ENCODE results near the gene PPP1R2. TPM values are rescaled to one million over a fixed set of nuclear protein-coding genes. Genes with fewer than 3 reads are reported as not detected.
A peak's percentile ranks its signal among the peaks of the same experiment; 100 is the strongest.
"Not testable (repeated sequence)": the region's sequence is repeated elsewhere in the genome, so short reads cannot be mapped to it uniquely, and the experiment has no call there.

Gene PPP1R2
- total RNA-seq, result 39.7 TPM
- long read RNA-seq, transcript PPP1R2-206 (6 exons, 3,450 nt), result major isoform, 140 of 148 reads
- long read RNA-seq, partial matches to known transcripts, result 0 of 148 reads
- long read RNA-seq, other reads (novel, unspliced or antisense), result 5 of 148 reads

DNA sequence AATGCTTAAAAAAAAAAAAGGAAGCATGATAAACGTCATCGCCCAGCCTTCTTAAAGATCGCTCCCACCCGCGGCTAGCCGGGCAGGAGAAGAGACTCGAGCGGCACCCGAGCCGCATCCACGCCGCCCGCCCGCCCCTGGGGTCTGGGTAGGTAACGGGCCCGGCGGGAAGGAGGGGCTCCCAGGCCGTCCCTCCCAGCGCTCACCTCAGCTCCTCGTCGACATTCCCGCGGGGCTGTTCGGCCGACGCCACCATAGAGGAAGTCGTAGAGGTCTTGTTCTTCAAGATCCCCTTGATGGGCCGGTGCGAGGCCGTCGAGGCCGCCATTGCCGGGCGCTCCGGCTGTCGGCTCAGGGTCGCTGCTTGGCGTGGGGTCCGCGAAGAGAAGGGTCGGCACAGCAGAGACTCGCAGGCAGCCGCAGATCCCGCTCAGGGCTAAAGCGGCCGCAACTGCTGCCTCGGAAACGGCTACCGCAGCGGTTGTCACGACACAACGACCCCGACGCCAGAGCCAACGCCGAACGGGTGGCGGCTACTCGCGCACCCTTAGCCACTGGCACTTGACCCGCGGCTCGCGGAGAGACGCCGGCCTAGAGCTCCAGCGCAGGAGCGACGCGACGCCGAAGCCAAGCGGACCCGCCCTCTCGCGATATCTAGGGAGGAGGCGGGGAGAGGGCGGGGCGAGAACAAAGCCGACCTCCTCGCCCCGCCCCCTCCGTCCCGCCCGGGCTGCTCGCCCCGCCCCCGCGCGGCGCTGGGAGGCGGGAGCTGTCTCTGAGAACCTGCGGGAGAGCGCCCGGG is at the start of gene PPP1R2:
Gene PPP1R2 (minus strand): TSS at position 628 of the 802 bp plus-strand sequence. CDS start 300 bp downstream, at position 328.
- H3K36me3 ChIP-seq, result no peaks in the 10 kb centered on the region
- H3K4me1 ChIP-seq, result peaks cover 87% of the 10 kb centered on the region
- H3K27me3 ChIP-seq (ENCODE audit: low read depth), result no peaks in the 10 kb centered on the region
- H3K9me3 ChIP-seq (replicated peaks), result no peaks in the 10 kb centered on the region
- no peak for TF ChIP-seq CTCF (IDR thresholded peaks at IDR 0.05; ENCODE audit: borderline replicate concordance)
- DNase-seq, result peak; percentile 92
- H3K27ac ChIP-seq (replicated peaks), result peak within 1 kb of the TSS; percentile 94
- H3K4me3 ChIP-seq, result peak within 1 kb of the TSS; percentile 86
- intact Hi-C loops (cut with micrococcal nuclease), result no loop called here

GRCh38 chr3:195591852-195592251 is 48.7 kb upstream of the PPP1R2 start:
- Histone ChIP-seq H3K9me3 (replicated peaks) (peaks cover 18% of the 10 kb centered on the region), H3K36me3 (no peaks in the 10 kb centered on the region), H3K27me3 (ENCODE audit: low read depth) (peaks cover 7% of the 10 kb centered on the region), H3K27ac (replicated peaks) (peak overlapping the region; percentile 62), H3K4me1 (peaks cover 16% of the 10 kb centered on the region), H3K4me3 (no peak overlapping the region)
- TF ChIP-seq CTCF (IDR thresholded peaks at IDR 0.05; ENCODE audit: borderline replicate concordance), result no peak
- intact Hi-C loops (cut with micrococcal nuclease), result no loop called here
- no peak for DNase-seq

GRCh38 chr3:195591220-195591619 is 48.1 kb upstream of the PPP1R2 start:
- intact Hi-C loops (cut with micrococcal nuclease), result no loop called here
- Histone ChIP-seq H3K4me3 (no peak overlapping the region), H3K27me3 (ENCODE audit: low read depth) (peaks cover 7% of the 10 kb centered on the region), H3K36me3 (no peaks in the 10 kb centered on the region), H3K9me3 (replicated peaks) (peaks cover 18% of the 10 kb centered on the region), H3K27ac (replicated peaks) (peak overlapping the region; percentile 62), H3K4me1 (peaks cover 10% of the 10 kb centered on the region)
- no peak for DNase-seq
- TF ChIP-seq CTCF (IDR thresholded peaks at IDR 0.05; ENCODE audit: borderline replicate concordance), result no peak

DNA sequence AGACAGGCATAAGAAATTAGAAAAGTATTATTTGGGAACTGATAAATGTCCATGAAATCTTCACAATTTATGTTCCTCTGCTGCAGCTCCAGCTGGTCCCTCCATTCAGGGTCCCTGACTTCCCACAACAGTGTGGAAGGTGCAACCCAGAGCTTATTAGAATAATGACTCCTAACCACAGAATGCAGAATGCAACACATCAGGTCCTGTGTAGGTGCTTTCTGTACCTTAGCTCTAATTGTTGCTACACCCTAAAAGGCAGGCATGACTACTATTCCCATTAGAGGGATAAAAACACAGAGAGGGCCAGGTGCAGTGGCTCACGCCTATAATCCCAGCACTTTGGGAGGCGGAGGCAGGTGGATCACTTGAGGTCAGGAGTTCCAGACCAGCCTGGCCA is 47.3 kb upstream of the PPP1R2 start:
- H3K36me3 ChIP-seq; H3K27ac ChIP-seq (replicated peaks); intact Hi-C loops (cut with micrococcal nuclease); DNase-seq; H3K4me3 ChIP-seq; H3K27me3 ChIP-seq (ENCODE audit: low read depth); H3K4me1 ChIP-seq: not testable (repeated sequence)
- peaks cover 18% of the 10 kb centered on the region for H3K9me3 ChIP-seq (replicated peaks)

GRCh38 chr3:195589796-195590195 is 46.7 kb upstream of the PPP1R2 start:
- intact Hi-C loops (cut with micrococcal nuclease), result not testable (repeated sequence)

DNA sequence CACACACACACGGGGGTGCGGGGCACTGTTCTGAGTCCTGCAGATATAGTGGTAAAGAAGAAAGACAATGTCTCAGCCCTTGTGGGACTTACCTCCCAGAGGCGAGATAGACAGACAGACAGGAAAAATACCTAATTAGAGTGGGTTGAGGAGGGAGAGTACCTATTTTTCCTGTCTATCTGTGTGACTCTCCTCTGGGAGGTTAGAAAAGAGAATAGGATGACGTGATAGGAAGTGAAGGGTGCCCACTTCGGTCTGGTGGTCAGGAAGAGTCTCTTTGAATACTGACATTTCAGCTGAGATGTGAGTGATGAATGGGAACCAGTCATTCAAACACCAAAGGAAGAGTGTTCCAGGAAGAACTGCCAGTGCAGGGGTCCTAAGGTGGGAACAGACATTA is 44.7 kb upstream of the PPP1R2 start:
- Histone ChIP-seq H3K36me3 (no peaks in the 10 kb centered on the region), H3K27ac (replicated peaks) (no peak overlapping the region), H3K4me3 (no peak overlapping the region), H3K9me3 (replicated peaks) (peaks cover 18% of the 10 kb centered on the region), H3K4me1 (peaks cover 16% of the 10 kb centered on the region), H3K27me3 (ENCODE audit: low read depth) (peaks cover 7% of the 10 kb centered on the region)
- intact Hi-C loops (cut with micrococcal nuclease), result no loop called here
- no peak for DNase-seq
- TF ChIP-seq CTCF (IDR thresholded peaks at IDR 0.05; ENCODE audit: borderline replicate concordance), result no peak

More at GRCh38 chr3:195589796-195590195, 46.7 kb upstream of the PPP1R2 start:
- not testable (repeated sequence) for H3K27me3 ChIP-seq (ENCODE audit: low read depth); DNase-seq; H3K36me3 ChIP-seq; H3K27ac ChIP-seq (replicated peaks); H3K4me3 ChIP-seq
- H3K4me1 ChIP-seq, result peaks cover 10% of the 10 kb centered on the region
- H3K9me3 ChIP-seq (replicated peaks), result peaks cover 18% of the 10 kb centered on the region
